NCI-H1092 (cell line): ENCODE measurements around the gene RALGAPA2.

Experiments
- DNase-seq: peaks from one replicate; lab custom pipeline; 2025; lab: John Stamatoyannopoulos, UW

RALGAPA2 gene

DNA sequence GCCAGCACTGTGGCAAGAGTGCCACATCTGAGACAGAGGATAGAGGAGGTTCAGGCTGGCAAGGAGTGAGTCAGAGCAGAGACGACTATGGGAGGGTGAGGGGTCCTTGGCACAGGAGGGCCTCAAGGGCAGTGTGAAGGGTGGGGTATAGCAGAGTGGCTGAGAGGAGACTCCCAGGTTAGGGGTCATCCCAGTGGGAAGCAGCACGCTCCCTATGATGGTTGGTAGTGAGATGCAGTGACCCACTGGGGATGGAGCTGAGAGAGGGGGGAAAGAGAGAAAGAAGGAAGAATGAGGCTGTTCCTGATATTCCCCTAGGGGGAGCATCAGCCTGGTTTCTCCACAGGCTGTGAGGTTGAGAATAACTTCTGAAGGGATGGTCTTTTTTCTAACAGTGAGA is 247.2 kb downstream of the RALGAPA2 start:
- DNase-seq, result no peak

DNA sequence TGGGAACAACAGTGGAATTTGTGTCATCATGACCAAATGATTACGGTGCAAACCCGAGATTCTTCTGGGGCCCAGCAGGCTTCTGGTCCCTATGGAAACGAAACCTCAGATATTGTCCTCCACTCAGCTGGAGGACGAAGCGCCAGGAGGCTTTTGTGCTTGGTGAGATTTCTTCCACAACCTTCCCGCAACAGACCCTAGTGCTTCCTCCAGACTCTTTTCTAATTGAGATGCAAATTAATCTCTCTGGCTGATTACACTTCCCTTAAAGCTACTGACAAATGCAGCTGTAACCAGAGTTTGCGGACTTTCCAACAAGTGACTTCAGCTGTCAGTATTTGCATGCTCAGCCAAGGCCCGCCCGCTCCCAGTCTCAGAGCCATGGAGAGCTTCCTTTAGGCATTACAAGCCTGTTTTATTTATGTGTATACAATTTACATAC is 248.5 kb downstream of the RALGAPA2 start:
- DNase-seq, result no peak

DNA sequence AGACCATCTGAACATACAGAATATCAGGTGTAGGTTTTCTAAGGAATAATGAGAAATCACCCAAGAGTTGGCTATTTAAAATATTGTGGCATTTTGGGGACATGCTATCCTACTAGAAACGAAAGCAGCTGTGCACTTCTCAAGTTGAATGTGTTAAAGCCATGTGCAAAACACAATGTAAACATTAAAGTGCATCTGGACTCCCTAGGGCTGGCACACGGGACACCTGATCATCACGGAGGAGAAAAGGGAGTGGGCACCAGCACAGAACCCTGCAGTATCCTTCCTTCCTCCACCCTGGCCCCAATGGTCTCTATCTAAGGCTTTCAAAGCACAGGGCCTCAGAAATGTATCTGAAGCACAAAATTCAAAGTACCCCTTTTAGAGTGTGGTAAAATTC is 250.3 kb downstream of the RALGAPA2 start:
- no peak for DNase-seq

DNA sequence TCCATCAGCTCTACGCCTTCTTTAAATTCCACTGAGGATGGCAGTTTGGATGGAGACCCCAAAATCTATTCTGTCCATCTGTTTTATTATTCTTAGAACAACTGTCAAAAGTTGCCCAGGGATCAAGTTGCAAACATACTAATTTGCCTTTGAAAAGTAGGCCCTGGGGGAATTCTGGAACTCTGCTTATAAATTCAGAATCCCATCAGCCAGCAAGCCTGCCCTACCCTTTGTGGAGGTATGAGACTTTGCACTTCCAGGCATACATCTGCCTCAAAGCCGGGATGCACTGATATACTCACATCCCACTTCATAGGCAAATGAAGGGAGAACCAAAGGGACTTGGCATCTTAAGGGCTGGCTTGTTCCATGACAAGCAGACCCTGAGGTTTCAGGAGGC is 250.9 kb downstream of the RALGAPA2 start:
- DNase-seq, result no peak

DNA sequence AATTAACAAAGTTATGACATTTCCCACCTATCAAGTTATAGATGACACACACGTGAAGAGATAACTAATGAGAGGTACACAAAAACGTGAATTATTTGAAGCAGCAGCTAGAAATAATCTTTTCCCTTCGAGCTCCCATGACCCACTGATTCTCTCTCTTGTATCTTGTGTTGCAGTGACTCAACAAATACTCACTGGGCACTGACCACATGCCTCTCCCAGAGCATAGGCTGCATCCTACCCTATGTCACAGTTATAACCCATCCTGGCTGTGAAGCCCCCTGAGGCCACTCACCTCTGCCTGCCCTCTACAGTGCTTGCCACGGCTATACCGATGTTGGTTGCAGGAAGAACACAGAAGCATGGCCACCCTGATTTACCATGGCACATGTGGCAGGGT is 252.7 kb downstream of the RALGAPA2 start:
- DNase-seq, result no peak

DNA sequence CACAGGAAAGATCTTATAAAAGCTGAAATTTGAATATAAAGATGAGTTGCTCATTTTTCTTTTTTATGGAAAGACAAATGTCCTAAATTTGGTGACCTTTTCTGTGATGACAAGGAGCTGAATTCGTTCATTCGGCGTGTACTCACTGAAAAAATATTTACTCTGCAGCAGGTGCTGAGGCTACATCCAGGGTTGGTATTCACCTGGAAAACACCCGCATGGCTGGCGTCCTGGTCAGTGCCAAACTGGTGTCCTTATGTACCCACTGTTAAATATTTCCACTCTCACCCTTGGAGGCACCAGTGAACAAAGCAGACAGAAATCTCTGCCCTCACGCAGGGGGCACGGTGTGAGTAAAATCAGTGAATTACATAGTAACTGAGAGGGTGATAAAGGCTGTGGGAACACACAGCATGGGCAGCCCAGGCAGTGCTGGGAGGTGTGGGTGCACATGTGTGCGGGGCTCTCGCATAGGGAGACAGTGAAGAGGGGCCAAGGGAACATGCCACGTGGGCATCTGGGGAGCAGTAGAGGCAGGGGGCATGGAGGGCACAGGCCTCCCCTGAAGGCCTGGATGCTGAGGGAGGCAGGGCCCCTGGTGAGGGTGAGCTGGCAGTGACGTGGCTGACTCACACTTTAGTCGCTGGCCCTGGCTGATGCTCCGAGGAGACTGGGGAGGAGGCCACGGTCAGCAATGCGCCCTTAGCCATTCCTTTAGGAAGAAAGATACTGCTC is 254.9 kb downstream of the RALGAPA2 start:
- DNase-seq, result peak; percentile 24

DNA sequence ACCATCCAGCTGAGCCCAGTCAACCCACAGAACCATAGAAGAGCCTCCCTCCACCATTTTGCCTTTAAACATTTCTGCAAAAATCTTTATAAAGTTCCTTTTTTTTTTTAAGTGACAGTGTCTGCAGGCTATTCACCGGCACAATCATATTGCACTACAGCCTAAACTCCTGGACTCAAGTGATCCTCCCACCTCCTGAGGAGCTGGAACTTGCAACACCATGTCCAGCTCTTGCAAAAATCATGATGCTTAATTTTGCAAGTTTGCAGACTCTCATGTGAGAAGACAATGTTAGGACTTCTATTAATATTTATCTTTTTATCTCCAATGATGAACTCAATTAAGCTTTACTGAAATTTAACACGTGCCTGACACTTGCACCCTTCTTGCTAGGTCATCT is 255.7 kb downstream of the RALGAPA2 start:
- DNase-seq, result no peak

DNA sequence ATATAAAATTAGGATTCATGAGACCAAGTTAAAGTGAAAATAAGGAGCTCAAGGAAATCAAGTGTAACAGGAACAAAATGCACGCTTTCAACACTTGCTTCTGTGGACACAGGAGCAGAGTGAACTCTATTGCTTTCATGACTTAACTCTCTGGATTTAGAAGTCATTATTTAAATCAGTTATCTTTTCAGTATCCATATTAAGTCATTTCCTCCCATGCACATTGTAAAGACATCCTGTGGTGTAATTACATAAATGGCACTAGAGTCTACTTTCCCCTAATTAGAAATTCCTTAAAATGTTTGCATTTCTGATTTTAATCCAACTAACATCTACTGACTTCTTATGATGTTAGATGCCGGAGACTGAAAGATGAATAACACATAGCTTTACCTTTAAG is 256.5 kb downstream of the RALGAPA2 start:
- no peak for DNase-seq

DNA sequence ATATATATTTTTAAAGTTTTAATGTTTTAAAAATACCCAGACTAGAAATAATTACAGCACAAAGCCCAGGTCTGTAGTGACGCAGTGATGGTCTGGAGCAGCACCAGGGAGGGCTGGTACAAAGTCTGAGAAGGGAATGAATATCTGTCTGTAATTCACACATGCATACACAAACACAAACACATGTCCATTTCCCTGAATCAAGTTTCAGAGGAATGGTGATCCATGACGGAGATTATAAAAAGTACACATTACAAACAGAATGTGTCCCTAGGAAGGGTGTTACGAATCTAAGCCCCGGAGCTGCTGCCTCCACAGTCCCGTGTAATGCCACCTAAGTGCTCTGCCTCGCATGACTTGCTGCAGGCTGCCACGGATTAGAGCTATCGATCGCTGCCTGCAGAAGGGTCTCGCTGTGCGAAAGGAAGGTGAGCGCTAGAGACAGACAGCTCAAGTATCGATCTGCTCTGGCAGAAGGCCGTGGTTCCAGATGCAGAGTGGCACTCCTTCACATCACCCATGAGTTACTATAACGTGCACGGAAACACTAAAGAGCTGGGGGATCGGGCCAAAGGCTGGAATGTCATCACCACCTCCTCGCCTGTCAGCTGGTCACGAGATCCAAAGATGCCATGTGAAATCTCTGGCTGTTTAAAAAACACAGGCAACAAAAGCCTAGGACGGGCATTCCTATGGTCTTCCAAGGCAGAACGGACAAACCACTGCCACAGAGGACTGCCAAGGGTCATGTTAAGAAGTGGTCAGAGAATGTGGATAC is 257.4 kb downstream of the RALGAPA2 start:
- DNase-seq, result peak; percentile 50

DNA sequence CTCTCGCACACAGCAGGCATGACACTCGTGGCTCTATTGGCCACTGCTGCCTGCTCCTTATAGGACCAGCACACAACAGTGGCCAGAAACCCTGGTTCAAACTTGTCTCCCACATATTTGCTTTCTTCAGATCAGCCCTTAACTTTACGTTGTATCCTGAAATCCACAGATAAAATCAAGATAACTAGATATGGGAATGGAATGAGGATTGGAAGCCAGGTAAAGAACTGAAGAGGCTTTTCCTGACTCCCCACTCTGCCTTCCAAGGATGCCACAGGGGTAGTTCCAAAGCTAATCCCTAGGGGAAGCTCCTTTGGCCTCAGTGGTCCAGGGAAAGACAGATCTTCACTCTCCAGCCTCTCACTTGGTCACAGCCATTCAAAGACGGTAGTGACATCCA is 258.1 kb downstream of the RALGAPA2 start:
- no peak for DNase-seq

DNA sequence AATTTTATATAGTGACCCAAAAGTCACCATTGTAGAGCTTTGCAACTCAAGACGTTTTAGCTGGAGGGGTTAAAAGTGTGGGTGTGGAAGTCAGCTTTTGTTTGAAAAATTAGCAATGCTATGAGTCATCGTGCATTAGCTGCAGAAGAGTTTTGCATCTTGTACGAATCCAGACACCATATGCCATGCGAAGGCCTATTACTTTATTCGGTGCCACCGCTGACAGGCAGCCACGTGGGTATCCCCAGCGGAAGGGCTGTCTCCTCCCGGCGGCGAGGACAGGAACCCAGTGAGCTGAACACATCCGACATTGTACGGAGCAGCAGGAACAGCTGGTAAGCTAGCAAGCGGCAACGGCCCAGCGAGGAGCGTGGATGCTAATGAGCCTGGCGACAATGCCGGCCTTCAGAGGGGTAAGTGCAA is 260.2 kb downstream of the RALGAPA2 start:
- peak; percentile 83 for DNase-seq

DNA sequence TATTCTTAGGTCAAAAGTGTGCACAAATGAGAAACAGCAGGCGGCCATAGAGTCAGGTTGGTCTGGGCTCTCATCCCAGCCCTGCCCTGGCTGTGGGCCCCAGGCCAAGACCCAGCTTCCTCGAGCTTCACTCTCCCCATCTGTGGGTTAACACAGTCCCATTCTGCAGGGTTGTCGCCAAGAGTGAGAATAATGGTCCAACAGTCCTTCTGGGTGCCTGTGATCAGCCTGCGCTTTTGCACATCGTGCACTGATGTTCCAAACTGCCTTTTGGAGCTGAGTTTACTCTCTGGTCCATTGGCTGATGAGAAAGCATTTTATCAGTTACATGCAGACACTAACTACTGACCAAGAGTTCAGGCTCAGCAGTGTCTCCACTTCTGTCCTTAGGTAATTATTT is 261.9 kb downstream of the RALGAPA2 start:
- DNase-seq, result peak; percentile 94

DNA sequence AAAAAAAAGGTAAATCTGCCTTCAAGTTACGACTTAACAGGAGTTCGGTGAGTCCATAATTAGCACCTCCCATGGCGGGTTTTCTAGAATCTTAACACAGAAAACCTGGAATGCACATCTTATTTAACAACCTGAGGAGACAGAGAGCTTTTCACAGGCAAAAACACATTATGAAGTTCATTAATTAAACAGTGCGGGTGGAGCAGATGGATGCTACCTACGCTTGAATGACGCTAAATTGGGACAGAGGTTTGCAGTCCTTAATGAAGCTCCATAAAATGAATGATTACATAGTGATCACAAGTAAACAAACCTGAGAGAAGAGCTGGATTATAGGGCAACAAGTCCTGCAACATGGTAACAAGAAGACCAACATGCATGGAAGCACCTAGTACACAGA is 263.6 kb downstream of the RALGAPA2 start:
- no peak for DNase-seq

DNA sequence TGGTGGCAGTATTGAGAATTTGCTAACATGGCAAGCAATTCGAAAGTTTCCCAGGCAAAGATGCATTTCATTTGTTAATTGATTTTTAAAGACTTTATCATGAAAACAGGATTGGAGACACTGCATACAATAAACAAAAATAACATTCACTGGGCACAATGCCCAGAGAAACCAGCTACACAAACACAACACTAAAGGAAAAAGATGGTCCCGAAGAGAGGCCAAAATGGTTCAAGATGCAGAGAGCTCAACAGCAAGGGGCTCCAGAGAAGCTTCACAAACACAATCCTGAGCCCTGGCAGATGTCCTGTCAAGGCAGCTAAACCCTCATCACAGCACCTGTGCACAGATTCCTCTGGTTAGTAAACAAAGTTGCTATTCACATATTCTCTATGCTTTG is 265.2 kb downstream of the RALGAPA2 start:
- no peak for DNase-seq

DNA sequence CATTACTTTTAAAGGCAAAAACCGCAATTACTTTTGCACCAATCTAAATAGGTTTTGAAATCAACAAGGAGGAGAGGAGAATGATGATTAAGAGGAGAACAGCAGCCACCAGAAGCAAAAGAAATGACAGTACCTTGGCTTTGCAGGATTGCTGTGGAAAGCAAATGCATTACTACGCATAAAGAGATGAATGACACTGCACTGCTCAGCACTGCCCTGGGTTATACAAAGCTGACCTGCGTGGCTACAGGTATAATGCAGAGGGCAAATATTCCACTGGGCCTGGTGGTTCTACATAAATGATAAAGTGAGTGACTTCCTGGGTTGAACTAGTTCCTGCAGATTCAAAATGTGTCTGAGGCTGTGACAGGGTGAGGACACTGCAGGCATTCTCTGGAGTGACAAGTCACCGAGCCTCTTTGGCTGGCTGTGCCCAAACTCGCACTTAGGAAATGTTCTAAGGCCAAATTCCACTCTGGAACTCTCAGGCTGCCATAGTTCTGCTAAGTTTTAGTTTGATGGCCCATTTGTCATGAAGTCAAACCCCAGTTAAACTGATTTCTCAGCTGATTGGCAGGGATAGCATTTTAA is 265.9 kb downstream of the RALGAPA2 start:
- DNase-seq, result no peak

DNA sequence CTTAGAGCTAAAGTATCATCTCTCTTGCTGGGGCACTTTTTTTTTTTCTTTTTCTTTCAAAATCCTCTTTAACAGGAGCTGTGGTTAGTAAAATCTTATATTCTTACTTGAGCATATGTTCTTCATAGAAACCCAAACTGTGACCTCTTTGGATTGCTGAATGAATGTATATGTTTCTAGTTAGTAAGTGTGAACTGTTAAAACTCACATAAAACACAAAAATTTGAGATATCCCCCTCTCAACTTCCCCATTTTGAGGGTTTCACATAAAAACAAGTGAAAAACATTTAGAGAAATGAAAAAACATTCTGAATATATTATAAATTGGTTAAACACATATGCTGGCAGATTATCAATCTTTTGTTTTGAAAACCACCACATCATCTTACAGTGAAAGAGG is 266.4 kb downstream of the RALGAPA2 start:
- no peak for DNase-seq

DNA sequence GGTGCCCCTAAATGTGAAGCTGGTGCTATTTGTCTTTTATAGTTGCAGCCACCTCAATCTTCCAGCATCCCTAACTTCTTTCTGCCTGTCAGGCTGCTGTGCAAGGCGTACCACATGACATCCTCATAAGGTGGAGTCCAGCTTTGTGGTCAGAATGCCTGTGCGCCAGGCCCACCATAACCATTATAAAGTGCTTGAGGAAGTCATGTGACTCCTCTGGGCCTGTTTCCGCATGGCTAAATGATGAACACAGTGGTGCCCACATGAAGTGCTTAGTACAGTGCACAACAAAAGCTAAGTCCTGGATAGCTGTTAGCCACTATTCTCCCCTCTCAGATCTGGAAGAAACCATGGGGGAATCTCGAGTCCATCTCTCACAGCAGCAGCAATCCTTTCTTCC is 268.9 kb downstream of the RALGAPA2 start:
- DNase-seq, result no peak

DNA sequence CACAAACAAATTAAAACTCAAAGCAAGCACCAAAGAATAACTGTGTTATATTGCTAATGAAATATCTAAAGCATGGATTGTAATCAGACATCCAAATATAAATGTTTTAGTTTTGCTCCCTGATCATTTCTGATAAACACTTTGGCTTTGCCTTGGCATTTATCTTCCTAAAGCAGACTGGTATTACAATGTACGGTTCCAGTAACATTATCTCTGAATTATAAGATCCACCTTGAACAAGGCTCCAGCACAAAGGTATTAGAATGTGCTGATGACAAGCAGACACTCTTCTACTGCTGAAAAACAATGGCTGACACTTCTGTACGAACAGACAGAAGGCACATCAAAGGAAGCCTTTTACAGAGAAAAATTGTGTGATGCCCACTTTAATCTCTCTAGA is 270.0 kb downstream of the RALGAPA2 start:
- DNase-seq, result no peak

DNA sequence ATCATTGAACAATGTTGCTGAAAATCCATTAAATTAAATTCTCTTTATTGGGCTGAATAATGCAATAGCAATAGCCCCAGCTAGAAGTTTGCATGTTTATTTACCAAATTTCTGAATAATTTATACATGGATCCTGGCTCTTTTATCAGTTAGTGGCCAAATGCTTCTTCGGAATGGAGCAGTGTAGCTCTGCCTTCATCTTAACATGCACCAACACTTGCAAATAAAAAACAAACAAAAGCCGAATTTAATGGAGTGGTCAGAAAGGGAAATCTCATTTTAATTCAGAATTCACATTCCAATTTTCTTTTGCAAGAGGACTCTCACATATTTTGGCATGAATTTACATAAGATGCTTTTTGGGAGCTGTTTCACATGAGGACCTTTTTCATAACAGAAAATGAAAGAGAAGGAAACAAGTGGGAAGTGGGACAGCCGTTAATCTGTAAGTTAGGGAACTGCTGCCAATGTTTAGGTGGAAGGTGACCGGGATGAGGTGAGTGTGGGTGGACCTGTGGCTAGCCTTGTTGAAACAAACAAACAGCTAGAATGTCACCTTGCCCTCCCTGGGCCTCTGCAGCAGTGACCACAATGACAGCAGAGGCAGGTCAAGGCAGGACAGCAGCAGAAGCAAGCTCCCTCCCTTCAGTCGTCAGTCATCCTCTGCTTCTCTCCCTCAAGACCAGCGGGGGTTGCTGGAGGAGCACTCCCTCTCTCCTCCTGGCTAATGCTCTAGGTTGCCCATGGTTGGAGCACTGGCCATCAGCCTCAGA is 271.4 kb downstream of the RALGAPA2 start:
- no peak for DNase-seq

DNA sequence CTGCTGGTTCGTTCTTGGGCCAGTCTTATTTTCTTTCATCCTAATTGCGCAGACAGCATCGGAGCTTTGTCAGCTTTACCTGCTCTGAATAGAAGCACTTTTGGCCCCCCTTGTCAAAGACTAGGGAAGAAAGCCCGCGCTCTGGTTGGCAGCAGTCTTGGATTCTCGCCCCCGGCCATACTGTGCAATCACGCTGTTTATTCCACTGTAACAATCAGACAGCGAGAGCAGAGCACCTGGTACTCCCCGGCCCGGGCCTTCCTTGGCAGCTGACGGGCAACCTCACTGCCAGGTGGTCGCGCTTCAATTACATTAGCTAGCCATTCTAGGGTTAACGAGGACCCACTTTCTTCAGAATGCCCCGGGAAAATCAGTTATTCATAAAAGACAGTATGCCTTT is 272.0 kb downstream of the RALGAPA2 start:
- DNase-seq, result peak; percentile 80

DNA sequence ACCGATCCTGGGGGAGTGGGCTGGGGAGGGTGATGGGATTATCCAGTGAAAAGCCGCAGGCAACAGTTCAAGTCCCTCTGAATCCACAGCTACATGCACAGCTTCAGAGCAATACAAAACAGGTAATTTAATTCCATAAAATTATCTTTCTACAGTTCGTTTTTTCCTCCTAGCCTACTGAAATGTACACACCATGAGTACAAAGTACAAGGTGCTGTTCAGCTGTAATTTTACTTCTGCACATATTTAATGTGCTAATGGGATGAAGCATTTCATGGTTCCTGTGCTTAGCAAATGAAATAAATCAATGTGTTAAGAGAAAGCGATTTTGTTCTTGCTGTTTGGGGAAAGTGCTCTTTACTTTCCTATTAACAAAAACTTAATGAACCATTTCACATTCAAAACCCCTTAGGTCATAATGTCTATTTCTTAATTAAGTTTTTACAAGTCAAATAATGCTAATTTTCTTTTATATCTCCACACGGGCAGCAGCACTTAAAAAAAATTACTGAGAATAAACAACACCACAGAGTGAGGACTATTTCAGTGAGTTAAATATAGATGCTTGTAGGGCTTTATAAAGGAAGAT is 272.7 kb downstream of the RALGAPA2 start:
- DNase-seq, result no peak

DNA sequence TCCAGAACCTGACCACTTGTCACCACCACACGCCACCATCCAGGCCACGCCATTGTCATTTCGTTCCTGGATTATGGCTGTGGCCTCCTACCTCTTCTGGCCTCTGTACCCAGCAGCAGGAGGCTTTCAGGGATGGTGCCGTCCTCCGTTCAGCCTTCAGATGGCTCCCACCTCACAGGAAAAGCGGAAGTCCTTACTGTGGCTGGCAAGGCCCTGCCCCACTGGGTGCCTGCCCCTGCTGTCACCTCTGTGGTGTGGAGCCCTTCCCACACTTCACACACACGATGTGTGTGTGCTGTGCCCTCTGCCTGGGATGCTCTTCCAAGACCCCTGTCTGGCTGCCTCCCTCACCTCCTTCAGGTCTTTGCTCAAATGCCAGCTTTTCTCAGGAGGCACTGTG is 275.1 kb downstream of the RALGAPA2 start:
- no peak for DNase-seq
